Dedifferentiated amniotic fluid mesenchymal stem cell (primary cell): ENCODE data around the gene EVC2.

ENCODE experiments used
- DNase-seq: peaks from one replicate; pipeline ENCODE4 v3.0.0-alpha.2; 2016; ENCODE audit errors: extremely low spot score

EVC2 gene

GRCh38 chr4:5563856-5564255 is 144.5 kb downstream of the EVC2 start:
- DNase-seq: no peak

GRCh38 chr4:5562476-5562875 is 145.9 kb downstream of the EVC2 start:
- no peak for DNase-seq

GRCh38 chr4:5561286-5561685 is 147.1 kb downstream of the EVC2 start:
- no peak for DNase-seq

- no peak for DNase-seq
These were observed 149.9 kb downstream of the EVC2 start for GRCh38 chr4:5558502-5558901.

- DNase-seq: no peak
These were observed 154.0 kb downstream of the EVC2 start for GRCh38 chr4:5554376-5554775.

GRCh38 chr4:5553801-5554200 is 154.6 kb downstream of the EVC2 start:
- DNase-seq: no peak

- DNase-seq: no peak
These were observed 155.9 kb downstream of the EVC2 start for GRCh38 chr4:5552451-5552850.

GRCh38 chr4:5547651-5548249 is 160.6 kb downstream of the EVC2 start:
- DNase-seq: no peak

GRCh38 chr4:5545271-5545670 is 163.1 kb downstream of the EVC2 start:
- DNase-seq: no peak

GRCh38 chr4:5544762-5545161 is 163.6 kb downstream of the EVC2 start:
- DNase-seq: no peak

GRCh38 chr4:5543681-5544080 is 164.7 kb downstream of the EVC2 start:
- no peak for DNase-seq

- DNase-seq: no peak
These were observed 167.2 kb downstream of the EVC2 start for GRCh38 chr4:5541169-5541568.

- no peak for DNase-seq
These were observed 168.8 kb downstream of the EVC2 start for GRCh38 chr4:5539584-5539983.

GRCh38 chr4:5532100-5532499 is 176.3 kb downstream of the EVC2 start:
- DNase-seq: no peak

- no peak for DNase-seq
These were observed 180.3 kb downstream of the EVC2 start for GRCh38 chr4:5528031-5528436.

- no peak for DNase-seq
These were observed 181.1 kb downstream of the EVC2 start for GRCh38 chr4:5527211-5527610.

- no peak for DNase-seq
These were observed 182.1 kb downstream of the EVC2 start for GRCh38 chr4:5526080-5526846.

GRCh38 chr4:5524446-5525299 is 183.7 kb downstream of the EVC2 start:
- no peak for DNase-seq

GRCh38 chr4:5517372-5517771 is 191.0 kb downstream of the EVC2 start:
- DNase-seq: no peak

GRCh38 chr4:5515646-5516045 is 192.7 kb downstream of the EVC2 start:
- no peak for DNase-seq
